GM23338 (cell line): ENCODE data around the gene CAMP. TPM values are rescaled to one million over a fixed set of nuclear protein-coding genes. Genes with fewer than 3 reads are reported as not detected.
A peak's percentile ranks its signal among the peaks of the same experiment; 100 is the strongest.

Experiments used
- ATAC-seq: fragments of 200-7000 bp; cut with Tn5 transposase; 3 replicates; pipeline ENCODE4 v1.9.1; 2020
- DNase-seq: peaks from one replicate; pipeline ENCODE4 v3.0.0-alpha.2; 2015; ENCODE audit warnings: low spot score
- H2AFZ ChIP-seq: fragments of 200-600 bp; sonication (generic); 2 replicates; pipeline ENCODE4 v1.8.0; 2016; ENCODE audit warnings: antibody characterized with exemption, mild to moderate bottlenecking, moderate library complexity
- H3F3A ChIP-seq: fragments of 200-600 bp; sonication (generic); replicated peaks from 2 replicates; pipeline ENCODE4 v1.8.0; 2017; ENCODE audit warnings: antibody characterized with exemption, mixed run types, low read depth
- H3K27ac ChIP-seq: fragments of 200-600 bp; sonication (generic); 2 replicates; pipeline ENCODE4 v1.6.1; 2016; ENCODE audit warnings: low read depth
- H3K27me3 ChIP-seq: fragments of 200-600 bp; sonication (generic); 2 replicates; pipeline ENCODE4 v1.8.0; 2016; ENCODE audit warnings: mild to moderate bottlenecking, mixed run types, moderate library complexity; ENCODE audit not compliant: insufficient read depth
- H3K36me3 ChIP-seq: fragments of 200-600 bp; sonication (generic); 2 replicates; pipeline ENCODE4 v1.8.0; 2016; ENCODE audit warnings: mild to moderate bottlenecking; ENCODE audit not compliant: insufficient read depth
- H3K4me1 ChIP-seq: fragments of 200-600 bp; sonication (generic); 2 replicates; pipeline ENCODE4 v1.8.0; 2016; ENCODE audit warnings: mild to moderate bottlenecking, moderate library complexity; ENCODE audit not compliant: insufficient read depth
- H3K4me2 ChIP-seq: fragments of 200-600 bp; sonication (generic); 2 replicates; pipeline ENCODE4 v1.7.1; 2017; ENCODE audit warnings: mixed run types
- H3K4me3 ChIP-seq: fragments of 200-600 bp; sonication (generic); 2 replicates; pipeline ENCODE4 v1.6.1; 2016; ENCODE audit warnings: mixed run types
- H3K79me2 ChIP-seq: fragments of 200-600 bp; sonication (generic); replicated peaks from 2 replicates; pipeline ENCODE4 v1.8.0; 2017; ENCODE audit warnings: mild to moderate bottlenecking; ENCODE audit not compliant: insufficient read depth
- H3K9me2 ChIP-seq: fragments of 200-600 bp; sonication (generic); 2 replicates; pipeline ENCODE4 v1.8.0; 2017; ENCODE audit not compliant: insufficient read depth
- H4K20me1 ChIP-seq: fragments of 200-600 bp; sonication (generic); replicated peaks from 2 replicates; pipeline ENCODE4 v1.8.0; 2017; ENCODE audit warnings: mild to moderate bottlenecking; ENCODE audit not compliant: insufficient read depth
- H3K27ac Mint-ChIP-seq: 2 replicates; pipeline ENCODE4 v1.8.0; 2020; ENCODE audit warnings: inconsistent platforms, mild to moderate bottlenecking, moderate library complexity, mixed read lengths
- H3K27me3 Mint-ChIP-seq: 3 replicates; pipeline ENCODE4 v1.8.0; 2022; ENCODE audit warnings: low read depth, mild to moderate bottlenecking, moderate library complexity, mixed read lengths, inconsistent platforms; ENCODE audit not compliant: insufficient read depth, poor library complexity
- H3K36me3 Mint-ChIP-seq: 3 replicates; pipeline ENCODE4 v1.8.0; 2021; ENCODE audit warnings: low read depth, mild to moderate bottlenecking, inconsistent platforms, moderate library complexity, mixed read lengths
- H3K4me1 Mint-ChIP-seq: 3 replicates; pipeline ENCODE4 v1.8.0; 2020; ENCODE audit warnings: mild to moderate bottlenecking, inconsistent platforms, mixed read lengths
- H3K4me3 Mint-ChIP-seq: 3 replicates; pipeline ENCODE4 v1.8.0; 2021; ENCODE audit warnings: moderate library complexity, mild to moderate bottlenecking, inconsistent platforms, mixed read lengths
- H3K9me3 Mint-ChIP-seq: 3 replicates; pipeline ENCODE4 v1.8.0; 2020; ENCODE audit warnings: moderate library complexity, mild to moderate bottlenecking, inconsistent platforms, mixed read lengths
- CREB1 ChIP-seq: fragments of 250-450 bp; sonication (Bioruptor Pico); IDR thresholded peaks from 2 replicates; pipeline ENCODE4 v1.5.0; 2020; ENCODE audit warnings: low read depth, mild to moderate bottlenecking, moderate library complexity
- EZH2 ChIP-seq: fragments of 200-600 bp; sonication (generic); IDR thresholded peaks from one replicate; pipeline ENCODE4 v1.8.0; 2017; ENCODE audit warnings: antibody characterized with exemption, mild to moderate bottlenecking, low read depth; ENCODE audit not compliant: unreplicated experiment
- NANOG ChIP-seq: IDR thresholded peaks from 2 replicates; pipeline ENCODE4 v1.6.1; 2016; ENCODE audit warnings: antibody characterized with exemption, borderline replicate concordance
- POLR2AphosphoS5 ChIP-seq: IDR thresholded peaks from 2 replicates; pipeline ENCODE4 v1.6.1; 2016; ENCODE audit warnings: antibody characterized with exemption, low read depth
- STAT1 ChIP-seq: IDR thresholded peaks from one replicate; pipeline ENCODE4 v1.6.1; 2016; ENCODE audit warnings: antibody characterized with exemption; ENCODE audit not compliant: unreplicated experiment
- ZNF114 ChIP-seq: fragments of 250-450 bp; sonication (Bioruptor Pico); IDR thresholded peaks from 2 replicates; pipeline ENCODE4 v1.5.0; 2020; ENCODE audit warnings: mild to moderate bottlenecking, moderate library complexity
- polyA plus RNA-seq: library from polyadenylated mRNA; unstranded; fragments of >200 nt; fragmentation: Nextera tagmentation; extraction: Ambion mirVana; gene quantifications from 2 replicates; pipeline ENCODE4 v1.2.1, GENCODE V29; 2016
- total RNA-seq: library from RNA; depleted of rRNA; stranded (reverse); fragments of >200 nt; shearing (Covaris generic); gene quantifications from 2 replicates; pipeline ENCODE4 v1.2.3, GENCODE V29; 2014
- TF ChIP-seq, protein P1 (sequence below): fragments of 250-450 bp; sonication (Bioruptor Pico); IDR thresholded peaks from 2 replicates; pipeline ENCODE4 v1.5.0; 2020; ENCODE audit warnings: mild to moderate bottlenecking, moderate library complexity
- TF ChIP-seq, protein P2 (sequence below): IDR thresholded peaks from one replicate; pipeline ENCODE4 v1.6.1; 2018; ENCODE audit warnings: antibody characterized with exemption; ENCODE audit not compliant: unreplicated experiment
- TF ChIP-seq, protein P3 (sequence below): IDR thresholded peaks from 2 replicates; pipeline ENCODE4 v1.6.1; 2016; ENCODE audit warnings: antibody characterized with exemption

Gene CAMP
- total and polyA plus RNA-seq, 2 experiments from 2014 or later = not detected

DNA sequence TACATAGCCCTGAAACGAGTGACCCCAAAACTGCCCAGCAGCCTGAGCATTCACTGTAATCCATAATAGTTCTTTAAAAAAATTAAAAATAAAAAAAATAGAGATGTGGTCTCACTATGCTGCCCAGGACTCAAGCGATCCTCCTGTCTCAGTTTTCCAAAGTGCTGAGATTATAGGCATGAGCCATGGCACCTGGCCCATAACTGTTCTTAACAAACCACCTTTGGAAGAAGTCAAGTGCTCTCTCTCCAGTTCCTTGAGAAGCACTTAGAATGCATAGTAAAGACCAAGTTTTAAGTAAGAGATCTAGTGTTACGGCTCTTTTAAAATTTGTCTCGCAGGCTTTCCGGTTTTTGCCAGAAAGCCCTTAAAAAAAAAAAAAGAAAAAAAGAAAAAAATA lies 43.3 kb upstream of the CAMP start (continued):
- no peak for TF ChIP-seq NANOG
- no peak for TF ChIP-seq POLR2AphosphoS5
- TF ChIP-seq EZH2 = no peak

DNA sequence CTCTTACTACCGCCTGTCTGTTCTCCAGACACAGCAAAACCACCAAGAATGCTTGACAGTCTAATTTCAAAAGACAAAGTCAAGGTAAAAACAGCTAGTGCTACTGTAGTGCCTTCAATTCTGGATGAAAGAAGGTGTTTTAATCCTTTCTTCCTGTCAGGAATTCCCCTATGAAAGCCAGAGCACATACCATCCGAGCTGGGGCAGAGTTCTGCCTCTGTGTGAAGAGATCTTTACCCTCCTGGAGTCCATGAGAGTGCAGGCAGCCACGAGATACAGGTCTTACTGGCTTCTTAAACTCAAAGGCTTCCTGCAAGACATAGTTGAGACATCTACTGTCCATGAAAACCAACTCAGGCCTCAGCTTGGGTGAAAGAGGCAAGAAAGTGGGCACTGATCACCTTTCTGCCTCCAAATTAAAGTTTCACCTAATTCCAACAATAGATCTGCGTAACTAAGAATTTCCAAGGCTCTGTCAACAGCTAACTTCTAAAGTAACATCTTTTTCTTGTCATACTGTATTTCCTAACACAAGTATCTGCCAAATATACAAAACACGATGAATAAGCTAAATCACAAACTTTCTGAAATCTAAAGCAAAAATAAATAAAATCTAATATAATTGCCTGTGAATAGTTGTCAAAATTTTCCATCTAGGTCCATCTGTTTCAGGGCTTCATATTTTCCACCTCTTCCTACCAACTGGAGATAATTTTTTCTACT lies 42.6 kb upstream of the CAMP start:
- H3K4me3 ChIP-seq = no peak overlapping the region
- no peaks in the 10 kb centered on the region for H3K4me1 ChIP-seq
- peaks cover 93% of the 10 kb centered on the region for H3K36me3 ChIP-seq
- H4K20me1 ChIP-seq = peaks cover 53% of the 10 kb centered on the region
- H3K4me2 ChIP-seq = no peak overlapping the region
- Mint-ChIP-seq H3K27me3 (peaks cover 3% of the 10 kb centered on the region), H3K9me3 (no peaks in the 10 kb centered on the region), H3K27ac (peak overlapping the region; percentile 52; the same call in 1 of the 2 replicates), H3K4me1 (peaks cover 5% of the 10 kb centered on the region; the same call in 1 of the 3 replicates), H3K36me3 (peaks cover 98% of the 10 kb centered on the region), H3K4me3 (no peak overlapping the region)
- no peak overlapping the region for H3K27ac ChIP-seq
- ATAC-seq = peak; percentile 35; the same call in 1 of the 3 replicates
- H3F3A ChIP-seq = peaks cover 23% of the 10 kb centered on the region
- H3K27me3 ChIP-seq = no peaks in the 10 kb centered on the region
- H2AFZ ChIP-seq = no peak overlapping the region
- H3K9me2 ChIP-seq = no peaks in the 10 kb centered on the region
- TF ChIP-seq, protein P1, sequence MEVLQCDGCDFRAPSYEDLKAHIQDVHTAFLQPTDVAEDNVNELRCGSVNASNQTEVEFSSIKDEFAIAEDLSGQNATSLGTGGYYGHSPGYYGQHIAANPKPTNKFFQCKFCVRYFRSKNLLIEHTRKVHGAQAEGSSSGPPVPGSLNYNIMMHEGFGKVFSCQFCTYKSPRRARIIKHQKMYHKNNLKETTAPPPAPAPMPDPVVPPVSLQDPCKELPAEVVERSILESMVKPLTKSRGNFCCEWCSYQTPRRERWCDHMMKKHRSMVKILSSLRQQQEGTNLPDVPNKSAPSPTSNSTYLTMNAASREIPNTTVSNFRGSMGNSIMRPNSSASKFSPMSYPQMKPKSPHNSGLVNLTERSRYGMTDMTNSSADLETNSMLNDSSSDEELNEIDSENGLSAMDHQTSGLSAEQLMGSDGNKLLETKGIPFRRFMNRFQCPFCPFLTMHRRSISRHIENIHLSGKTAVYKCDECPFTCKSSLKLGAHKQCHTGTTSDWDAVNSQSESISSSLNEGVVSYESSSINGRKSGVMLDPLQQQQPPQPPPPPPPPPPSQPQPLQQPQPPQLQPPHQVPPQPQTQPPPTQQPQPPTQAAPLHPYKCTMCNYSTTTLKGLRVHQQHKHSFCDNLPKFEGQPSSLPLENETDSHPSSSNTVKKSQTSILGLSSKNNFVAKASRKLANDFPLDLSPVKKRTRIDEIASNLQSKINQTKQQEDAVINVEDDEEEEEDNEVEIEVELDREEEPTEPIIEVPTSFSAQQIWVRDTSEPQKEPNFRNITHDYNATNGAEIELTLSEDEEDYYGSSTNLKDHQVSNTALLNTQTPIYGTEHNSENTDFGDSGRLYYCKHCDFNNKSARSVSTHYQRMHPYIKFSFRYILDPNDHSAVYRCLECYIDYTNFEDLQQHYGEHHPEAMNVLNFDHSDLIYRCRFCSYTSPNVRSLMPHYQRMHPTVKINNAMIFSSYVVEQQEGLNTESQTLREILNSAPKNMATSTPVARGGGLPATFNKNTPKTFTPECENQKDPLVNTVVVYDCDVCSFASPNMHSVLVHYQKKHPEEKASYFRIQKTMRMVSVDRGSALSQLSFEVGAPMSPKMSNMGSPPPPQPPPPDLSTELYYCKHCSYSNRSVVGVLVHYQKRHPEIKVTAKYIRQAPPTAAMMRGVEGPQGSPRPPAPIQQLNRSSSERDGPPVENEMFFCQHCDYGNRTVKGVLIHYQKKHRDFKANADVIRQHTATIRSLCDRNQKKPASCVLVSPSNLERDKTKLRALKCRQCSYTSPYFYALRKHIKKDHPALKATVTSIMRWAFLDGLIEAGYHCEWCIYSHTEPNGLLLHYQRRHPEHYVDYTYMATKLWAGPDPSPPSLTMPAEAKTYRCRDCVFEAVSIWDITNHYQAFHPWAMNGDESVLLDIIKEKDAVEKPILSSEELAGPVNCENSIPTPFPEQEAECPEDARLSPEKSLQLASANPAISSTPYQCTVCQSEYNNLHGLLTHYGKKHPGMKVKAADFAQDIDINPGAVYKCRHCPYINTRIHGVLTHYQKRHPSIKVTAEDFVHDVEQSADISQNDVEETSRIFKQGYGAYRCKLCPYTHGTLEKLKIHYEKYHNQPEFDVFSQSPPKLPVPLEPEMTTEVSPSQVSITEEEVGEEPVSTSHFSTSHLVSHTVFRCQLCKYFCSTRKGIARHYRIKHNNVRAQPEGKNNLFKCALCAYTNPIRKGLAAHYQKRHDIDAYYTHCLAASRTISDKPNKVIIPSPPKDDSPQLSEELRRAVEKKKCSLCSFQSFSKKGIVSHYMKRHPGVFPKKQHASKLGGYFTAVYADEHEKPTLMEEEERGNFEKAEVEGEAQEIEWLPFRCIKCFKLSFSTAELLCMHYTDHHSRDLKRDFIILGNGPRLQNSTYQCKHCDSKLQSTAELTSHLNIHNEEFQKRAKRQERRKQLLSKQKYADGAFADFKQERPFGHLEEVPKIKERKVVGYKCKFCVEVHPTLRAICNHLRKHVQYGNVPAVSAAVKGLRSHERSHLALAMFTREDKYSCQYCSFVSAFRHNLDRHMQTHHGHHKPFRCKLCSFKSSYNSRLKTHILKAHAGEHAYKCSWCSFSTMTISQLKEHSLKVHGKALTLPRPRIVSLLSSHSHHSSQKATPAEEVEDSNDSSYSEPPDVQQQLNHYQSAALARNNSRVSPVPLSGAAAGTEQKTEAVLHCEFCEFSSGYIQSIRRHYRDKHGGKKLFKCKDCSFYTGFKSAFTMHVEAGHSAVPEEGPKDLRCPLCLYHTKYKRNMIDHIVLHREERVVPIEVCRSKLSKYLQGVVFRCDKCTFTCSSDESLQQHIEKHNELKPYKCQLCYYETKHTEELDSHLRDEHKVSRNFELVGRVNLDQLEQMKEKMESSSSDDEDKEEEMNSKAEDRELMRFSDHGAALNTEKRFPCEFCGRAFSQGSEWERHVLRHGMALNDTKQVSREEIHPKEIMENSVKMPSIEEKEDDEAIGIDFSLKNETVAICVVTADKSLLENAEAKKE (CRISPR knock-in tag) = no peak
- TF ChIP-seq, protein P2, sequence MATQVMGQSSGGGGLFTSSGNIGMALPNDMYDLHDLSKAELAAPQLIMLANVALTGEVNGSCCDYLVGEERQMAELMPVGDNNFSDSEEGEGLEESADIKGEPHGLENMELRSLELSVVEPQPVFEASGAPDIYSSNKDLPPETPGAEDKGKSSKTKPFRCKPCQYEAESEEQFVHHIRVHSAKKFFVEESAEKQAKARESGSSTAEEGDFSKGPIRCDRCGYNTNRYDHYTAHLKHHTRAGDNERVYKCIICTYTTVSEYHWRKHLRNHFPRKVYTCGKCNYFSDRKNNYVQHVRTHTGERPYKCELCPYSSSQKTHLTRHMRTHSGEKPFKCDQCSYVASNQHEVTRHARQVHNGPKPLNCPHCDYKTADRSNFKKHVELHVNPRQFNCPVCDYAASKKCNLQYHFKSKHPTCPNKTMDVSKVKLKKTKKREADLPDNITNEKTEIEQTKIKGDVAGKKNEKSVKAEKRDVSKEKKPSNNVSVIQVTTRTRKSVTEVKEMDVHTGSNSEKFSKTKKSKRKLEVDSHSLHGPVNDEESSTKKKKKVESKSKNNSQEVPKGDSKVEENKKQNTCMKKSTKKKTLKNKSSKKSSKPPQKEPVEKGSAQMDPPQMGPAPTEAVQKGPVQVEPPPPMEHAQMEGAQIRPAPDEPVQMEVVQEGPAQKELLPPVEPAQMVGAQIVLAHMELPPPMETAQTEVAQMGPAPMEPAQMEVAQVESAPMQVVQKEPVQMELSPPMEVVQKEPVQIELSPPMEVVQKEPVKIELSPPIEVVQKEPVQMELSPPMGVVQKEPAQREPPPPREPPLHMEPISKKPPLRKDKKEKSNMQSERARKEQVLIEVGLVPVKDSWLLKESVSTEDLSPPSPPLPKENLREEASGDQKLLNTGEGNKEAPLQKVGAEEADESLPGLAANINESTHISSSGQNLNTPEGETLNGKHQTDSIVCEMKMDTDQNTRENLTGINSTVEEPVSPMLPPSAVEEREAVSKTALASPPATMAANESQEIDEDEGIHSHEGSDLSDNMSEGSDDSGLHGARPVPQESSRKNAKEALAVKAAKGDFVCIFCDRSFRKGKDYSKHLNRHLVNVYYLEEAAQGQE = no peak
- TF ChIP-seq ZNF114 (CRISPR knock-in tag) = no peak
- TF ChIP-seq CREB1 (CRISPR knock-in tag) = no peak
- no peak for TF ChIP-seq POLR2AphosphoS5
- TF ChIP-seq, protein P3, sequence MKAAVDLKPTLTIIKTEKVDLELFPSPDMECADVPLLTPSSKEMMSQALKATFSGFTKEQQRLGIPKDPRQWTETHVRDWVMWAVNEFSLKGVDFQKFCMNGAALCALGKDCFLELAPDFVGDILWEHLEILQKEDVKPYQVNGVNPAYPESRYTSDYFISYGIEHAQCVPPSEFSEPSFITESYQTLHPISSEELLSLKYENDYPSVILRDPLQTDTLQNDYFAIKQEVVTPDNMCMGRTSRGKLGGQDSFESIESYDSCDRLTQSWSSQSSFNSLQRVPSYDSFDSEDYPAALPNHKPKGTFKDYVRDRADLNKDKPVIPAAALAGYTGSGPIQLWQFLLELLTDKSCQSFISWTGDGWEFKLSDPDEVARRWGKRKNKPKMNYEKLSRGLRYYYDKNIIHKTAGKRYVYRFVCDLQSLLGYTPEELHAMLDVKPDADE = no peak
- no peak for TF ChIP-seq STAT1
- no peak for DNase-seq
- peaks cover 93% of the 10 kb centered on the region for H3K79me2 ChIP-seq
